GM12892 (cell line): Measurements from ENCODE around the gene GAK.

Source experiments
- POLR2A ChIP-seq: IDR thresholded peaks from 2 replicates; pipeline ENCODE4 v1.6.1; 2011; ENCODE audit warnings: low read depth, low read length, control low read depth
- POLR2AphosphoS5 ChIP-seq: IDR thresholded peaks from 2 replicates; pipeline ENCODE4 v1.6.1; 2011; ENCODE audit warnings: low read depth, low read length, control low read depth

DNA sequence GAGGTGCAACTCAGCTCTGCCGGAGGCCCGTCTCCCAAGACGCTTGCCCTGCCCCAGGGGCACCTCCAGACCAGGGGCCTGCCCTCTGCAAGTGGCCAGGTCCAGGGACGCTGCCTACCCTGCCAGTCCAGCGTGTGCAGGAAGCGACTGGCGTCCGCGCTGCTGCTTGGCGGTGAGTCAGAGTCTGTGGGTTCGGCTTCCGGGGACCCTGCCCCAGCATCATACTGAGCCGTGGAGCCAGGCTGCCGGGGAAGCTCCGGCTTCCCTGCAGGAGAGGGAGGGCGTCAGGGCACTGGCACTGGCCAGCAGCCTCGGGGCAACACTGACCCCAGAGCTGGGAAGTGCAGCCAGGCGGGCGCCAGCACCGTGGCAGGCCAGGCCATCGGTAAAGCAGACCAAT is 63.7 kb downstream of the GAK start:
- no peak for TF ChIP-seq POLR2AphosphoS5
- no peak for TF ChIP-seq POLR2A
